GM12878 (cell line): ENCODE data around the gene NPC2. TPM values are rescaled to one million over a fixed set of nuclear protein-coding genes. Genes with fewer than 3 reads are reported as not detected.
A peak's percentile ranks its signal among the peaks of the same experiment; 100 is the strongest.

Source experiments
- ATAC-seq: fragments of 200-7000 bp; cut with Tn5 transposase; 3 replicates; pipeline ENCODE4 v1.9.1; 2020; ENCODE audit warnings: mild to moderate bottlenecking, moderate library complexity
- BruUV-seq: library from RNA; stranded (reverse); fragments of 400-500 nt; replicated peaks from 2 replicates; lab custom pipeline; 2021; lab: Mats Ljungman, UMichigan
- CTCF ChIA-PET: fragments of 300-600 bp; sonication (Branson Sonifier 250); formaldehyde crosslinking; extraction: SDS; loops from one replicate; lab custom pipeline; 2021; ENCODE audit warnings: inconsistent platforms; lab: Yijun Ruan, JAX
- POLR2A ChIA-PET: fragments of 350-600 bp; formaldehyde crosslinking; extraction: SDS; loops from one replicate; lab custom pipeline; 2021; ENCODE audit warnings: inconsistent platforms; lab: Charles Lee
- RAD21 ChIA-PET: fragments of 300-600 bp; sonication (Branson Sonifier 250); formaldehyde crosslinking; loops from one replicate; lab custom pipeline; 2023; ENCODE audit warnings: antibody characterized with exemption; ENCODE audit not compliant: unreplicated experiment; lab: Charles Lee
- SMC1A ChIA-PET: fragments of 300-600 bp; sonication (Branson Sonifier 250); formaldehyde crosslinking; loops from one replicate; lab custom pipeline; 2023; ENCODE audit not compliant: unreplicated experiment, uncharacterized antibody; lab: Charles Lee
- DNase-seq: peaks from one replicate; pipeline ENCODE4 v3.0.0-alpha.2; 2011; ENCODE audit warnings: low read depth, low spot score
- FAIRE-seq: peaks from 3 replicates; lab custom pipeline; 2011; peaks lifted over from hg19 to GRCh38; lab: Jason Lieb, UNC
- H2AFZ ChIP-seq: 2 replicates; pipeline ENCODE4 v1.6.0; 2011; ENCODE audit warnings: low read depth, low read length, control low read depth; ENCODE audit not compliant: control insufficient read depth
- H3K27ac ChIP-seq: 2 replicates; pipeline ENCODE4 v1.5.1; 2011; ENCODE audit warnings: control low read depth; ENCODE audit not compliant: control insufficient read depth, insufficient read depth
- H3K27me3 ChIP-seq, 2 experiments: replicated peaks in 1 of 2; 2 replicates each; pipeline versions ENCODE4 v1.6.0 to v1.6.1; 2011; ENCODE audit warnings: low read length in 1 of 2; ENCODE audit not compliant: control insufficient read depth in 2 of 2, insufficient read depth in 2 of 2
- H3K36me3 ChIP-seq, 2 experiments: 2 replicates each; pipeline ENCODE4 v1.5.1; 2011; ENCODE audit warnings: low read length in 1 of 2; ENCODE audit not compliant: control insufficient read depth in 2 of 2, insufficient read depth in 2 of 2
- H3K4me1 ChIP-seq: 2 replicates; pipeline ENCODE4 v1.6.1; 2011; ENCODE audit warnings: mild to moderate bottlenecking, low read length, moderate library complexity, mixed read lengths; ENCODE audit not compliant: control insufficient read depth, insufficient read depth
- H3K4me2 ChIP-seq: 2 replicates; pipeline ENCODE4 v1.6.0; 2011; ENCODE audit warnings: control low read depth; ENCODE audit not compliant: control insufficient read depth, insufficient read depth
- H3K4me3 ChIP-seq: fragments of 200-600 bp; sonication (generic); 2 replicates; pipeline ENCODE4 v1.5.1; 2016
- H3K79me2 ChIP-seq: 2 replicates; pipeline ENCODE4 v1.6.0; 2011; ENCODE audit warnings: low read length; ENCODE audit not compliant: control insufficient read depth, insufficient read depth
- H3K9ac ChIP-seq: 2 replicates; pipeline ENCODE4 v1.8.0; 2011; ENCODE audit warnings: low read length, control low read depth, mixed read lengths; ENCODE audit not compliant: control insufficient read depth, insufficient read depth
- H3K9me3 ChIP-seq: replicated peaks from 3 replicates; pipeline ENCODE4 v1.5.1; 2011; ENCODE audit warnings: mild to moderate bottlenecking, low read length; ENCODE audit not compliant: control insufficient read depth, insufficient read depth
- H4K20me1 ChIP-seq: 2 replicates; pipeline ENCODE4 v1.6.0; 2011; ENCODE audit not compliant: control insufficient read depth, insufficient read depth
- CTCF ChIP-seq, 3 experiments: IDR thresholded peaks in 2 of 3; conservative IDR thresholded peaks in 1 of 3; 2 replicates each; pipeline ENCODE4 v1.5.1; 2011; ENCODE audit warnings: low read depth in 3 of 3, low read length in 3 of 3, mild to moderate bottlenecking in 3 of 3, control low read depth in 2 of 3, moderate library complexity in 2 of 3, inconsistent platforms in 1 of 3, mixed read lengths in 1 of 3; ENCODE audit not compliant: control insufficient read depth in 2 of 3, insufficient read depth in 1 of 3; ENCODE audit errors: extremely low read depth in 1 of 3
- RAD21 ChIP-seq: IDR thresholded peaks from 2 replicates; pipeline ENCODE4 v1.6.1; 2011; ENCODE audit warnings: mild to moderate bottlenecking, low read depth, low read length, moderate library complexity; ENCODE audit not compliant: insufficient read depth
- SMC3 ChIP-seq: IDR thresholded peaks from 2 replicates; pipeline ENCODE4 v1.6.1; 2011; ENCODE audit warnings: low read length, improper control_type of control experiment, borderline replicate concordance
- TCF3 ChIP-seq: IDR thresholded peaks from 2 replicates; pipeline ENCODE4 v1.6.1; 2012; ENCODE audit warnings: low read depth, mild to moderate bottlenecking, low read length, borderline replicate concordance; ENCODE audit not compliant: insufficient read depth
- YY1 ChIP-seq: IDR thresholded peaks from 2 replicates; pipeline ENCODE4 v1.6.1; 2011; ENCODE audit warnings: low read depth, mild to moderate bottlenecking, low read length
- WGBS: methylation state at CpG from one replicate; pipeline ENCODE4 v1.1.6; 2016; ENCODE audit warnings: low lambda C conversion rate; ENCODE audit not compliant: insufficient replicate concordance, insufficient coverage; ENCODE audit errors: missing lambda C conversion rate; 5-methylcytosine and 5-hydroxymethylcytosine counted together
- in situ Hi-C: fragments of 300-500 bp; cut with MboI; formaldehyde crosslinking; loops from 9 replicates; pipeline ENCODE4 v1.14.3; 2018; ENCODE audit warnings: mixed read lengths
- intact Hi-C: fragments of 100-400 bp; cut with micrococcal nuclease; formaldehyde crosslinking; loops from one replicate; pipeline ENCODE4 v1.14.2; 2022; ENCODE audit not compliant: unreplicated experiment
- polyA plus RNA-seq, 11 experiments: library from polyadenylated mRNA; depleted of rRNA in 4 of 11; unstranded in 6 of 11; stranded (reverse) in 5 of 11; fragments of >200 nt; fragmentation: Nextera tagmentation in 4 of 11; fragmentation: Illumina TruSeq in 1 of 11; extraction: Ambion mirVana in 4 of 11; extraction: Trizol in 1 of 11; gene quantifications; 1 replicate in 1 of 11; 2 replicates in 10 of 11; pipeline versions ENCODE4 v1.2.1 to v1.2.3, GENCODE V29; 2011 to 2016; ENCODE audit warnings: inconsistent platforms in 2 of 11, missing spikeins in 2 of 11, low read depth in 1 of 11
- total RNA-seq, 4 experiments: library from RNA; depleted of rRNA in 3 of 4; stranded (reverse); fragments of >200 nt in 3 of 4; fragmentation: Illumina TruSeq in 1 of 4; extraction: Trizol in 1 of 4; gene quantifications; 2 replicates each; pipeline versions ENCODE4 v1.2.1 to v1.2.3, GENCODE V29; 2013 to 2021

NPC2 gene
- total and polyA plus RNA-seq, 10 of the 15 experiments (the other 5 are each of a cell fraction or from before 2014, with no cell fraction given): 29.5 to 109 (median 59.1) TPM

- no peak overlapping the region for H3K4me3 ChIP-seq
- no peaks in the 10 kb centered on the region for H3K9me3 ChIP-seq
- H3K27ac ChIP-seq: no peak overlapping the region
- no peaks in the 10 kb centered on the region for H4K20me1 ChIP-seq
- FAIRE-seq: peak; percentile 69
- H3K9ac ChIP-seq: no peak overlapping the region
- no peaks in the 10 kb centered on the region for H3K79me2 ChIP-seq
- POLR2A ChIA-PET: no interaction called here
- H3K27me3 ChIP-seq: peaks cover 0 to 5% of the 10 kb centered on the region in 2 experiments; a peak in 2 of 4 replicates
- no peak overlapping the region for H3K4me2 ChIP-seq
- no peak overlapping the region for H2AFZ ChIP-seq
- ATAC-seq: peak; percentile 97
- intact Hi-C loops (no loop called here), in situ Hi-C loops (no loop called here)
- H3K4me1 ChIP-seq: no peaks in the 10 kb centered on the region
- no TSS peak for BruUV-seq
- DNase-seq: no peak
- 0 out of 2 replicates have a peak, but pooled peaks have one; percentile 18 for TF ChIP-seq YY1
- TF ChIP-seq RAD21: peak; percentile 41
- TF ChIP-seq SMC3: peak; percentile 26; the same call in 1 of the 2 replicates
- peak; percentile 54 to 74 (median 61) for TF ChIP-seq CTCF (IDR thresholded peaks at IDR 0.05 in 2 of 3, conservative IDR thresholded peaks at IDR 0.05 in 1 of 3; ENCODE audit: control insufficient read depth in 2 of 3, extremely low read depth in 1 of 3, insufficient read depth in 1 of 3, low read depth in 3 of 3, low read length in 3 of 3)
- TF ChIP-seq TCF3: no peak
- 37% methylated on average over 10 of the region's 10 CpGs for WGBS
- RAD21 ChIA-PET: no interaction called here
- no peaks in the 10 kb centered on the region for H3K36me3 ChIP-seq
- SMC1A ChIA-PET: interaction anchor here (1.3 kb wide), 1 partner anchor 31 kb away, joined by 5 read pairs; no protein-coding TSS in a partner anchor
- CTCF ChIA-PET: interaction anchor here (0.7 to 1.9 kb wide), 3 partner anchors 34 to 194 kb away, joined by 3 to 7 read pairs (median 3); partner anchors contain the start of genes ISCA2 and NPC2
Observed at GRCh38 chr14:74459289-74459946, 33.7 kb downstream of the NPC2 start.
